HG03025 (cell line): Measurements from ENCODE around the gene CCDC167.
"Not testable (repeated sequence)": the region's sequence is repeated elsewhere in the genome, so short reads cannot be mapped to it uniquely, and the experiment has no call there.

Experiments
- ATAC-seq: cut with Tn5 transposase; IDR thresholded peaks from one replicate; pipeline ENCODE4 v1.9.1; 2021; ENCODE audit warnings: mild to moderate bottlenecking, moderate library complexity; ENCODE audit not compliant: unreplicated experiment, low FRiP score

CCDC167 gene

GRCh38 chr6:37512400-37513011 lies 12.8 kb upstream of the CCDC167 start:
- ATAC-seq, result no peak

GRCh38 chr6:37511910-37512399 lies 12.3 kb upstream of the CCDC167 start:
- ATAC-seq, result no peak

GRCh38 chr6:37511201-37511600 lies 11.5 kb upstream of the CCDC167 start:
- no peak for ATAC-seq

- ATAC-seq, result no peak
Observed at GRCh38 chr6:37507690-37508421, 8.2 kb upstream of the CCDC167 start.

- ATAC-seq, result no peak
Observed at GRCh38 chr6:37507077-37507476, 7.4 kb upstream of the CCDC167 start.

GRCh38 chr6:37506479-37506878 lies 6.8 kb upstream of the CCDC167 start:
- no peak for ATAC-seq

GRCh38 chr6:37504024-37504423 lies 4.3 kb upstream of the CCDC167 start:
- ATAC-seq, result no peak

- no peak for ATAC-seq
Observed at GRCh38 chr6:37503309-37503965, 3.7 kb upstream of the CCDC167 start.

- ATAC-seq, result no peak
Observed at GRCh38 chr6:37502703-37503291, 3.1 kb upstream of the CCDC167 start.

- no peak for ATAC-seq
Observed at GRCh38 chr6:37501632-37502491, 2.2 kb upstream of the CCDC167 start.

GRCh38 chr6:37500904-37501303 lies 1.2 kb upstream of the CCDC167 start:
- not testable (repeated sequence) for ATAC-seq

GRCh38 chr6:37500294-37500608 lies 558 bp upstream of the CCDC167 start:
- ATAC-seq, result no peak

GRCh38 chr6:37496951-37497885 lies 2.5 kb downstream of the CCDC167 start:
- ATAC-seq, result no peak

GRCh38 chr6:37495244-37495934 lies 4.3 kb downstream of the CCDC167 start:
- no peak for ATAC-seq

- no peak for ATAC-seq
Observed at GRCh38 chr6:37493661-37493995, 6.1 kb downstream of the CCDC167 start.

GRCh38 chr6:37492991-37493660 lies 6.6 kb downstream of the CCDC167 start:
- no peak for ATAC-seq

- no peak for ATAC-seq
Observed at GRCh38 chr6:37492236-37492972, 7.3 kb downstream of the CCDC167 start.

GRCh38 chr6:37491830-37492208 lies 7.9 kb downstream of the CCDC167 start:
- no peak for ATAC-seq
